ENCODE data around the gene FMO5. TPM values are rescaled to one million over a fixed set of nuclear protein-coding genes. Genes with fewer than 3 reads are reported as not detected.

FMO5 gene
- total RNA-seq, 4 donors from 2014 or later, result 1.2 to 2.9 (median 2.1) TPM

DNA sequence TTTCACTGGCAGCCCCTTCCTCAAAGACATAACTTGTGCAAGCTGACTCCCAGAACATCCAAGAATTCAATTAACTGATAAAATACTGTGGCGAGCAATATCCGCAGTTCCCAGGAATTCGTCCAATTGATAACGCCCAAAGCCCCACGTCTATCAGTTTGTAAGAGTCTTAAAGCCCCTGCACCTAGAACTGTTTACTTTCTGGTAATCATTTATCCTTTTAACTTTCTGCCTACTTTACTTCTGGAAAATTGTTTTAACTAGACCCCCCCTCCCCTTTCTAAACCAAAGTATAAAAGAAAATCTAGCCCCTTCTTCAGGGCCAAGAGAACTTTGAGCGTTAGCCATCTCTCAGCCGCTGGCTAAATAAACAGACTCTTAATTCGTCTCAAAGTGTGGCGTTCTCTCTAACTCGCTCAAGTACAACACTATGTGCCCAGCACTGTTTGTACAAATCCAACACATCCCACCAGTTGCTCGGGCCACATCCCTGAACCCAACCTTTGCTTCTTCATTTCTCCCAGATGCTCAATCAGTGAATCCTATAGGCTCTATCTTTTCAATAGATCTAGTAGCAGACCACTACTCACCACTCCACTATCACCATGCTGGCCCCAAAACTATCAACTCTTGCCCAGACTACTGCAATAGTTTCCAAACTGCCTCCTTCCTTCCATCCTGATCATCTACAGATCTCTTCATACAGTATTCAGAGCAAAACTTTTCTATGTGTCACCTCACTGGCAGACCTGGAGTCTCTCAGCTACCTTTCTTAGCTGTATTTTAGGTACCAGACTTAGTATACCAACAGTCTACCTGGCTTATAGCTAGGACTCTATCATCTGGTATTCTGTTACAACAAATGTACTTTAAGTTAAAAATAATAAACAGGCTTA, 14.0 kb upstream of the FMO5 start:
- no peaks in the 10 kb centered on the region for H3K27me3 ChIP-seq
- no peaks in the 10 kb centered on the region for H3K9me3 ChIP-seq
- peaks cover 5 to 14% (median 13%) of the 10 kb centered on the region in 4 donors for H3K4me1 ChIP-seq
- no peak overlapping the region for H3K4me3 ChIP-seq
- DNase-seq (ENCODE audit: extremely low spot score), result no peak
- no peak overlapping the region for H3K27ac ChIP-seq (replicated peaks in 1 of 4)
- intact Hi-C loops (cut with DNase I), result no loop called here
- WGBS, result 84% methylated on average over 11 of the region's 11 CpGs
- no peaks in the 10 kb centered on the region for H3K36me3 ChIP-seq
- TF ChIP-seq, protein P1, sequence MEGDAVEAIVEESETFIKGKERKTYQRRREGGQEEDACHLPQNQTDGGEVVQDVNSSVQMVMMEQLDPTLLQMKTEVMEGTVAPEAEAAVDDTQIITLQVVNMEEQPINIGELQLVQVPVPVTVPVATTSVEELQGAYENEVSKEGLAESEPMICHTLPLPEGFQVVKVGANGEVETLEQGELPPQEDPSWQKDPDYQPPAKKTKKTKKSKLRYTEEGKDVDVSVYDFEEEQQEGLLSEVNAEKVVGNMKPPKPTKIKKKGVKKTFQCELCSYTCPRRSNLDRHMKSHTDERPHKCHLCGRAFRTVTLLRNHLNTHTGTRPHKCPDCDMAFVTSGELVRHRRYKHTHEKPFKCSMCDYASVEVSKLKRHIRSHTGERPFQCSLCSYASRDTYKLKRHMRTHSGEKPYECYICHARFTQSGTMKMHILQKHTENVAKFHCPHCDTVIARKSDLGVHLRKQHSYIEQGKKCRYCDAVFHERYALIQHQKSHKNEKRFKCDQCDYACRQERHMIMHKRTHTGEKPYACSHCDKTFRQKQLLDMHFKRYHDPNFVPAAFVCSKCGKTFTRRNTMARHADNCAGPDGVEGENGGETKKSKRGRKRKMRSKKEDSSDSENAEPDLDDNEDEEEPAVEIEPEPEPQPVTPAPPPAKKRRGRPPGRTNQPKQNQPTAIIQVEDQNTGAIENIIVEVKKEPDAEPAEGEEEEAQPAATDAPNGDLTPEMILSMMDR (IDR thresholded peaks at IDR 0.05), result no peak
- no peak for TF ChIP-seq EP300 (IDR thresholded peaks at IDR 0.05)
- no peak for TF ChIP-seq POLR2AphosphoS5 (IDR thresholded peaks at IDR 0.05)
- TF ChIP-seq POLR2A (IDR thresholded peaks at IDR 0.05; ENCODE audit: low read depth), result no peak

- DNase-seq (ENCODE audit: extremely low spot score), result no peak
- 69% methylated on average over 3 of the region's 3 CpGs for WGBS
- Histone ChIP-seq H3K4me1 (peaks cover 0 to 6% (median 5%) of the 10 kb centered on the region in 4 donors), H3K27me3 (no peaks in the 10 kb centered on the region), H3K36me3 (no peaks in the 10 kb centered on the region), H3K9me3 (no peaks in the 10 kb centered on the region), H3K27ac (replicated peaks in 1 of 4) (no peak overlapping the region), H3K4me3 (no peak overlapping the region)
- TF ChIP-seq EP300 (IDR thresholded peaks at IDR 0.05) (no peak), POLR2A (IDR thresholded peaks at IDR 0.05; ENCODE audit: low read depth) (no peak), POLR2AphosphoS5 (IDR thresholded peaks at IDR 0.05) (no peak)
- TF ChIP-seq, protein P1 (IDR thresholded peaks at IDR 0.05), result no peak
- intact Hi-C loops (cut with DNase I), result no loop called here
Measured at GRCh38 chr1:147238053-147238902, 13.1 kb upstream of the FMO5 start.

GRCh38 chr1:147236959-147237791, 12.0 kb upstream of the FMO5 start:
- peaks cover 0 to 4% (median 4%) of the 10 kb centered on the region in 4 donors for H3K4me1 ChIP-seq
- H3K9me3 ChIP-seq, result no peaks in the 10 kb centered on the region
- H3K27me3 ChIP-seq, result no peaks in the 10 kb centered on the region
- no peaks in the 10 kb centered on the region for H3K36me3 ChIP-seq
- TF ChIP-seq POLR2A (IDR thresholded peaks at IDR 0.05; ENCODE audit: low read depth) (no peak), EP300 (IDR thresholded peaks at IDR 0.05) (no peak), POLR2AphosphoS5 (IDR thresholded peaks at IDR 0.05) (no peak)
- TF ChIP-seq, protein P1 (IDR thresholded peaks at IDR 0.05), result no peak
- no peak overlapping the region for H3K4me3 ChIP-seq
- intact Hi-C loops (cut with DNase I), result no loop called here
- 82% methylated on average over 3 of the region's 3 CpGs for WGBS
- DNase-seq (ENCODE audit: extremely low spot score), result no peak
- H3K27ac ChIP-seq (replicated peaks in 1 of 4), result no peak overlapping the region

DNA sequence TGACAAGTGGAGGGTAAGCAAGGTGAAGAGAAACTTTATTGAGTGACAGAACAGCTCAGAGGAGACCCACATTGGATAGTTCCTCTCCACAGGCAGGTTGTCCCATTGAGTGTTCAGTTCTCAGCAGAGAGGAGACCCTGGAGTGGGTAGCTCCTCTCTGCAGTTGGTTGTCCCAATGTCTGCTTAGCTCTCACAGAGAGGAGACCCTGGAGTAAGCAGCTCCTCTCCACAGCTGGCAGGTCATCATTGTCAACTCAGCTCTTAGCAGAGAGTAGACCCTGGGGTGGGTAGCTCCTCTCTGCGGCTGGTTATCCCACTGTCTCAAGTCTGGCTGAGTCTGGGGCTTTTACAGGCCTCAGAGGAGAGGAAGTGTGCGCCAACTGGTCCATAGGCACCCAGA, 11.3 kb upstream of the FMO5 start:
- no peaks in the 10 kb centered on the region for H3K27me3 ChIP-seq
- no peak overlapping the region for H3K4me3 ChIP-seq
- peak; percentile 68 for DNase-seq (ENCODE audit: extremely low spot score)
- intact Hi-C loops (cut with DNase I), result no loop called here
- WGBS, result 80% methylated on average over 2 of the region's 2 CpGs
- H3K27ac ChIP-seq (replicated peaks in 1 of 4), result no peak overlapping the region
- no peaks in the 10 kb centered on the region for H3K36me3 ChIP-seq
- TF ChIP-seq, protein P1 (IDR thresholded peaks at IDR 0.05), result no peak
- no peak for TF ChIP-seq EP300 (IDR thresholded peaks at IDR 0.05)
- TF ChIP-seq POLR2A (IDR thresholded peaks at IDR 0.05; ENCODE audit: low read depth), result no peak
- no peak for TF ChIP-seq POLR2AphosphoS5 (IDR thresholded peaks at IDR 0.05)
- no peaks in the 10 kb centered on the region for H3K4me1 ChIP-seq
- no peaks in the 10 kb centered on the region for H3K9me3 ChIP-seq

Data from esophagus muscularis mucosa (tissue), 4 donors.